ENCODE data around the gene BDH1. TPM values are rescaled to one million over a fixed set of nuclear protein-coding genes. Genes with fewer than 3 reads are reported as not detected.

BDH1 gene
- polyA plus RNA-seq, 1 donor from 2014 or later = 12.9 TPM

- H3K9me2 ChIP-seq (ENCODE audit: insufficient read depth, low read length) = no peaks in the 10 kb centered on the region
- no peaks in the 10 kb centered on the region for H3K36me3 ChIP-seq (ENCODE audit: insufficient read depth, low read length)
- no peaks in the 10 kb centered on the region for H4K20me1 ChIP-seq (ENCODE audit: insufficient read depth)
- H3K27ac ChIP-seq (ENCODE audit: low read length) = no peak overlapping the region
- no peaks in the 10 kb centered on the region for H3K79me2 ChIP-seq (replicated peaks; ENCODE audit: insufficient read depth, low read length)
- no peak overlapping the region for H2AFZ ChIP-seq (ENCODE audit: low read depth, low read length)
- H3K9ac ChIP-seq (ENCODE audit: low read length) = no peak overlapping the region
- no peaks in the 10 kb centered on the region for H3K27me3 ChIP-seq (ENCODE audit: insufficient read depth, low read depth, low read length)
- no peaks in the 10 kb centered on the region for H3F3A ChIP-seq (ENCODE audit: insufficient read depth, low read length, poor library complexity, severe bottlenecking)
- H3K4me3 ChIP-seq (ENCODE audit: low read length) = no peak overlapping the region
- H3K4me2 ChIP-seq (ENCODE audit: low read length) = no peak overlapping the region
- TF ChIP-seq REST (IDR thresholded peaks at IDR 0.05; ENCODE audit: borderline replicate concordance) (no peak), EP300 (conservative IDR thresholded peaks at IDR 0.05; ENCODE audit: poor library complexity, severe bottlenecking) (no peak), EZH2 (IDR thresholded peaks at IDR 0.05; ENCODE audit: borderline replicate concordance, insufficient read depth, low read length, poor library complexity, severe bottlenecking) (no peak), TAF1 (IDR thresholded peaks at IDR 0.05; ENCODE audit: low read depth) (no peak), CTCF (IDR thresholded peaks at IDR 0.05; ENCODE audit: poor library complexity, severe bottlenecking) (no peak), RAD21 (conservative IDR thresholded peaks at IDR 0.05) (no peak), SMC3 (conservative IDR thresholded peaks at IDR 0.05; ENCODE audit: poor library complexity) (no peak)
- H3K9me3 ChIP-seq (ENCODE audit: low read length) = no peaks in the 10 kb centered on the region
These were observed 42.8 kb downstream of the BDH1 start for GRCh38 chr3:197512691-197513571.

GRCh38 chr3:197511853-197512635, 43.7 kb downstream of the BDH1 start:
- TF ChIP-seq EP300 (conservative IDR thresholded peaks at IDR 0.05; ENCODE audit: poor library complexity, severe bottlenecking) (no peak), SMC3 (conservative IDR thresholded peaks at IDR 0.05; ENCODE audit: poor library complexity) (no peak), REST (IDR thresholded peaks at IDR 0.05; ENCODE audit: borderline replicate concordance) (no peak), POLR2AphosphoS5 (IDR thresholded peaks at IDR 0.05) (no peak)
- H3K9me2 ChIP-seq (ENCODE audit: insufficient read depth, low read length) = no peaks in the 10 kb centered on the region

More at GRCh38 chr3:197511853-197512635, 43.7 kb downstream of the BDH1 start:
- no peak overlapping the region for H3K4me3 ChIP-seq (ENCODE audit: low read length)
- no peaks in the 10 kb centered on the region for H3K36me3 ChIP-seq (ENCODE audit: insufficient read depth, low read length)
- H3F3A ChIP-seq (ENCODE audit: insufficient read depth, low read length, poor library complexity, severe bottlenecking) = no peaks in the 10 kb centered on the region
- no peak overlapping the region for H3K4me2 ChIP-seq (ENCODE audit: low read length)
- H3K9ac ChIP-seq (ENCODE audit: low read length) = no peak overlapping the region
- H3K79me2 ChIP-seq (replicated peaks; ENCODE audit: insufficient read depth, low read length) = no peaks in the 10 kb centered on the region
- no peaks in the 10 kb centered on the region for H3K9me3 ChIP-seq (ENCODE audit: low read length)
- H2AFZ ChIP-seq (ENCODE audit: low read depth, low read length) = no peak overlapping the region
- H3K27ac ChIP-seq (ENCODE audit: low read length) = no peak overlapping the region
- H4K20me1 ChIP-seq (ENCODE audit: insufficient read depth) = no peaks in the 10 kb centered on the region
- H3K27me3 ChIP-seq (ENCODE audit: insufficient read depth, low read depth, low read length) = no peaks in the 10 kb centered on the region
